HG03039 (cell line): ENCODE data around the gene ZFHX3.

Source experiments
- ATAC-seq: cut with Tn5 transposase; IDR thresholded peaks from one replicate; pipeline ENCODE4 v1.9.1; 2021; ENCODE audit warnings: mild to moderate bottlenecking, moderate library complexity; ENCODE audit not compliant: unreplicated experiment

The ZFHX3 gene

DNA sequence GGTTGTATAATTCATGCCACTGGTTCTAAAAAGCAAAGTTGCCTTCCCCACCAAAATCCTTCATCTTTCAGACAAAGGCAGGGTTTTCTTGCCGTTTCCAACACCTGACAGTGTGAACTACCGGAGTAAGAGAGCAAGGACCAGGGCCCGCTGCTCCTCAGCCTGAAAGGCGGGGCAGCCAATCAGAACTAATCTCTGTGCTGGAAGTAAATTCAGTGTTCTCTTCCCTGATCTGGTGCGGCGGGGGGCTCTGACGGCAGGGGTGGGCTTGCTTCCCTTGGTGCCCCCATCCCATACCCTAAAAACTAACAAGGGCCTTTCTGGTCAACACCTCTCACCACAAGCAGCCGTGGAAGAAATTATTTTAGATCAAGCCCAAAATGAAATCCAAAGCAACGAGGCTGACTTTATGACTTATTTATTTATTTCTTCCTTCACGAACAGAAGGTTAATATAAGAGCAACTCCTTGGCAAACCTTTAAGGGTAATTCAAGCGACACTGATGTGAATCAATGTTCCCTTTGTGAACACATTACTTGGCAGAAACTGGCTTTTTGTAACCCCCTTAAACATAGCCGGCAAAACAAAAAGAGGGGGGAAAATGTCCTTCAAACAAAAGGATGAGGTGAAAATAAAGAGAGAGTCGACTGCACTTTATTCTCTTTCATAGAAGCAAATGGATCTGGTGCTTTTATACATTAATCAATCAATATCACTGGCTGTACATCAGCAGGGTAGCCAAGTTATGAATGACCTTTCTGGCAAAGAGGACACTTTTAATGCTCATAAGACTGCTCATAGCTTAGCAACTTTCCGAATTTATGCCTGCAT, 189.9 kb downstream of the ZFHX3 start:
- ATAC-seq: no peak

DNA sequence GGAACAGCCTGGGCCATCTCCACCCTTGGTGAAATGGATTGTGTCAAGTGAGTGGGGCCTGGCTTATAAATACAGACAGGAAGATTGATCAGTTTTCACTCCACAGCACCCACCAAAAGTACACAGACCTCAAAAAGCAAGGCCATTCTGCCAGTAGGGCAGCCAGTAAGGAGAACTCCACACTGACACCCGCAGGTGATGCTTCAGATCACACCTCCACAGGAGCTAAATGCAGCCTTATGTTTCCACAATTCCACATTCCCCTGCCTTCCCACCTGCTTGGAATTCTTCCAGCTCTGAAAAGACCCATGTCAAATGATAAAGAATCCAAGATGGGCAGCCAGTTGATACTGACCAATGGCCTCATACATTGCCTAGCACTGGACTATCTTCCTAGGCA, 191.1 kb downstream of the ZFHX3 start:
- no peak for ATAC-seq

DNA sequence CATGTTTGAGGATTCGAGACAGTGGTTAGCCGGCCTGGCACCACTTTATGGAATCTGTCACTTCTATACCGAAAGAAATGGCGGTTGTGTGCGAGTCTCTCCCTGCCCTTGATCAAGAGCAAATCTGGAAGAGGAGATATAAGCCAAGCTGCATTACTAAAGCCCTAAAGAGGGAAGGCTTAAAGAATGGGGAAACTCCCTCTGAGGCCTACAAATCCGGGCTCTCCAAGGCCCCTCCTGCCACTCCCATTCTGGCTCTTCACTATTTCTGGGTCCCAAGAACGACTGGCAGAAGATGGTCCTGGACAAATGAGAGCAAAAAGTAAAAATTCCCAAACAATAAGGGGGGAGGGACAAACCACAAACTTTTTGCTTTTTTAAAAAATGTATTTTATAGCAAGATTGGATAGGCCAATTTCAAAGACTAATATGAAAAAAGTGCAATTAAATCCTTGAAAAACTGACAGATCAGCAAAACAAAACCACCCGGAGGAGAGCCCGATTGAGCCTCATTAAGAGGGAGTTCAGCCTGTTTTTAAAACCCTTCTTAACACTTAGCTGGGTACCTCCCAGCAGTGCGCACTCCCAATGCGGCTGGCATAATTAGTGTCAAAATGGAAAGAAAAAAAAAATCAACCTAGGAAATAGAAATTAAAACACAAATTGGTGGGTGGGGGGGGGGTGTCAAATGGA, 193.5 kb downstream of the ZFHX3 start:
- ATAC-seq: no peak

DNA sequence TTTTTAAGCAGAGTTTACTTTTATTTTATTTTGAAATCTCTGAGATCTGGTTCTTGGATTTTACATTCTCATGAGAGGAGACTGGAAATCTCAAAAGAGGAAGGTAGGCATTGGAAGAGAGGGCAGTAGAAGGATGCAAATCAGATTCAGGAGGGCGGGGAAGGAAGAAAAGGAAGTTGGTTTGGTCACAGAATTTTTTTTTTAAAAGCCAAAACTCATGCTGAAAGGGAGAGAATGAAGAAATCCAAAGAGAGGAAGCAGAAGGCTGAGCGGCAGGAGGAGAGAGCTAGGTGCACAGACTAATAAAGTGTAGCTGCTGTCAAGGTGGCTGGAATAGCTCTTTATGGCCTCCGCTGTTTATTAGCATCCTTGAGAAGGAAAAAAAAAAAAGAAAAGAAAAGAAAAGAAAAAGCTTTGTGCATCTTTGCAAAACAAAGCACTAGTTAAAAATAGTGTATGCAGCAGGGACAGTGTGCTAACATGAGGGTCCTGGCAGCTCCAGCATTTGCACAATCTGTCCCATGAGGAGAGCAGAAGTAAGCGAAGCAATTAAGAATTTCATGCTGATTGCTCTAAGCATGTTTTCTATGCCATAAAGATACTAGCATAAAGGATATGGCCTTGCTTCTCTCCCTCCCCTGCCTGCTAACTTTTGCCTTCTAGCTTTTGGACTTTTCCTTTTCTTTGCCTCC, 194.2 kb downstream of the ZFHX3 start:
- no peak for ATAC-seq

DNA sequence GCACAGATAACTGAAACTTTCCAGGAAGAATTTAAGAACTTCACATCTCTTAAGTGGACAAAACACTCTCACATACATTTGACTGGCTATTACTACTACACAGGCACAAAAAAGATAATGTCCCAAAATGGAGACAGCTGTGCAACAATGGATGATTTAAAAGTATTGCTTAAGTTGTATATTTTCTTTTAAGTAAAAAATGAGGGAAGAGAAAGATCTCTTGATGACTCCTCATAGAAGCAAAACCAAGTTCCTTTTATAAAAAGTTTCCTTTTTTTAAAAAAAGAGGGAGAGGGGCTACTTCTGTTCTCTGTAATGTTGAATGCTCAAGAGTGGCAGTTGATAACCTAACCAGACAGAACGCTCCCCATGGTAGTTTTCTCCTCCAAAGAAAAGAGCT, 195.5 kb downstream of the ZFHX3 start:
- ATAC-seq: no peak

DNA sequence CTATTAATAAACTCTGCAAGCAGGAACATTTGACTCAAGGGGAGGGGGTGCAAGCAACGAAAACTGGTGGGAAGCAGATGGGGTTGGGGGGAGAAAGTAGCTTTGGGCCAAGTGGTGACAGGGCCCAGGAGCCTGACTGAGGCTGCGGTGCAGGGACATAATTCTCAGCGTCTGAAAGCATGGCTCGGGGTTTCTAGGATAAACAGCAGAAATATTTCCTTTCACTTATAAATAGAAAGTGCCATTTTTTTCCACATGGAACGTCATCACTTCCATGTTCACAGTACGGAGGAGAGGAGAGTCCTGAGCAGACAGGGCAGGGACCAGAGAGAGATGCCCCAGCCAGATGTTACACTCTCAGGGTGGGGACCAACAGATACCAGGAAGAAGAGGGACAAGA, 197.1 kb downstream of the ZFHX3 start:
- ATAC-seq: no peak

DNA sequence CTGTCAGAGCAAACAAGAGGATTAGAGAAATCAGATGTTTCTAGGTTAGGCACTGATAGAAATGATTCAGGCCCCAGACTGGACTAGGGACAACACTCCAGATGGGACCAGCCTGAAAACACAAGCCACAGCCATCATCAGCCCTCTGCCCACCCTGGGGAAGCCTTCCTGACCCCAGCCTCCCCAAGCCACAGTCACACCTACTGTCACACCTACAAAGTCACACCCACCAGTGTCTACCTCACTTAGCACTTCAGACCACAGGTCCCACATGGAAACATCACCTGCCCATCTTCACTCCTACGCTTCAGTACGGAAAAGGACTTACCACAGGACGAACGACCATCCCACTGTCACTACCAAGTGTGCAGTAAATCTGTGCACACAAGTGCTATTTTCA, 197.9 kb downstream of the ZFHX3 start:
- ATAC-seq: no peak

DNA sequence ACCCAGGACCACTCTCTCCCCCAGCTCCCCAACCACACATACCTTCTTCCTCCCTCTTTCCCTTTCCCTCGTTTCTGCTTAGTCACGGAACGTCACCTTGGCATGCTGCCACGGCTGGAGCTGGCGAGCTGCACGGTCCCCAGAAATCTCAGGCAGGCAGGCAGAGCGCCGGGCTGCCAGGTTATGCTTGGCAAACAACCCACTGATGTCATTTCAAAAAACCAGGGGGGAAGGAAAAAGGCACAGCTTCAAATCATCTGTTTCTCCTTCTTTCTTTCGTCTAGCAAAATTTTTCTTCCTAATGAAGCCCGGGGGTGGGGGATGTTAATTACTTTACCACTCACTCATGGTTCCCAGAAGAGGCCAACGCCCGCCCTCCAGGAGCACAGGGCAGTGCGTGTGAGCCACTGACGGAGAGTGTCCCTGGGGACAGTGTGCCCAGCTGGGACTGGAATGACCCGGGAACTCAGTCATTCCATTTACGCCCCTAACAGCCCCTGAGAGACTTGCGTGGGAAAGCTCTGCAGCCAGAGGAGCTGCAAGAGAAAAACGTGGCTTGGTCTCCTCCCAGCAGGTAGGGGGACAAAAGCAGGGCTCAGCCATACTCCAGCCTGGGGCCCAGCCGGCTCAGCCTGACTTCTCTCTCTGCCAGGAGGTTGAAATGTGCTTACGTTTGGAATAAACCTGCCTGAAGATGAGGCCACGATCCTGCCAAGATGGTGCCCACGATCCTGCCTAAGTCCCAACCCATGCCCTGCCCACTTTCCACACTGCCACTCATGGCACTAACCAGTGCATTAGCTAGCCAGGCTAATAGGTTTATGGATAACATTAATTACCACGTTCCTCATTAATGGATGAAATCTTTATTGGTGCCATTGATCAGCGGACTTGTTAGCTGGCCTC, 198.9 kb downstream of the ZFHX3 start:
- ATAC-seq: no peak

DNA sequence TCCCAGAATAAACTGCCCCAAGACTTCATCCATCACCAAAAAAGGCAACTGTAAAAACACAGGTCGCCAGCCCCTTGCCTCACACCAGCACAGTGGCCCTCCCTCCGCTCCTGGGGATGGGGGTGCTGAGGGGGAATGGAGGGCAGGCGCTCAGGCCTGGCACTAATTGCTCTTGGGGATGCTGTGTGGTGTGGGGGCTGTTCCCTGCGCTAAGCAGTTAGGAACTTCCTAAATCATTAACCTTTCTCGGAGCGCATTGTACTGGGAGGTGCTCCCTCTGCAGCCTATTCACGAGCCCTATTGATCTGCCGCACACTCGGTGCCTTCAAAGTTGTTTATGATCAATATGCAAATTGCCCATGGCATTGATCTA, 199.9 kb downstream of the ZFHX3 start:
- no peak for ATAC-seq

DNA sequence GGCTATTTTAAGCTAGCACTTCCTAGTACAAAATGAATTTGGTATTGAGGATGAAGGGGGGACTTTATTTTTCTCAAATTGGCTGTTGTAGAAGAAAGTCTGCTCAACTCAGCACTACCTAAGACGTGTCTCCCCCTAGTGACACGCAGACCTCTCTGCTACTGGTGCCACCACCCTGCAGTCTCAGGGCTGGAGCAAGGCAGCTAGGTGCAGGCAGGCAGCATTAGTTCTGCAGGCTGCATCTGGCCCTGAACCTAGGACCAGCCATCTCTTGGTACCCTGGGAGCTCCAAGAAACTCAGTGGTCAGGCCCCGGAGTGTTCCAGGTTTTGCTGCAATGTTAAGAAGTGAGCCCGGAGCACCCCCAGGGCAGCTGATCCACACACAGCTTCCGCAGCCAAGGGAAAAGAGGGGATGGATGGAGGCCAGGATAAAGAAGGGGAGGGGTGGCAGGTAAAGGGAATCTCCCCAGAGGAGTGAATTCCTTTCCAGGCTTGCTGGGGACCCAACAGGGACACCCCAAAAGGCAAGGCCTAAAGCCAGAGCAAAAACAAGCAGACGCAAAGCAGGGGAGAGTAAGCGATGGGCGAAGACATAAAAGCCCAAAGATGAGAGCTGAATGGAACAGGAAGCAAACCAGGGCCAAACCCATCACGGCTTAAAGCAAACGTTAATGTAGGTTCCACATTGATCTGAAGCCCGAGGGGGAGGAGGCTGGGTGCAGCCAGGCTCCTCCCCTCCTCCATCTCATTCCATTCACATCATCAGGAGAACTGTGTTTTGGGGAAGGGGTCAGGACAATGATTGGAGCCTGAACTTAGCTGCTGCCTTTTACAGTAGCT, 200.5 kb downstream of the ZFHX3 start:
- no peak for ATAC-seq

DNA sequence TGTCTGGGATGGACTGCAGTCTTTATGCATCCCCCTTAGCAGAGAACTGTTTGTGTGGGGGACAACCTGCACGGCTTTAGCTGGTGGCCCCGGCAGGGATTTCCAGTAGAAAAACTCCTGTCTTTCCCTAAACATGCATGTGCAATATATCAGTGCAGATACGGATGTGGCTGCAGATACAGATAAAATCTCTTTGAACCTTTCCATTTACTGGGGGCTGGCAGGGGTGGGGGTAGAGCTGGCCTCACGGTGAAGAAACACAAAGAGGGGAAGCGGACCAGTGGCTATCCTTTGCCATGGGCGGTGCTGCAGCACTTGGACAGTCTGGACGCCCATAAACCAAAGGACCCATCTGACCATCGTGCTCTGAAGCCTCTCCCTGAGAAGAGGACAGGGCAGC, 201.3 kb downstream of the ZFHX3 start:
- no peak for ATAC-seq

DNA sequence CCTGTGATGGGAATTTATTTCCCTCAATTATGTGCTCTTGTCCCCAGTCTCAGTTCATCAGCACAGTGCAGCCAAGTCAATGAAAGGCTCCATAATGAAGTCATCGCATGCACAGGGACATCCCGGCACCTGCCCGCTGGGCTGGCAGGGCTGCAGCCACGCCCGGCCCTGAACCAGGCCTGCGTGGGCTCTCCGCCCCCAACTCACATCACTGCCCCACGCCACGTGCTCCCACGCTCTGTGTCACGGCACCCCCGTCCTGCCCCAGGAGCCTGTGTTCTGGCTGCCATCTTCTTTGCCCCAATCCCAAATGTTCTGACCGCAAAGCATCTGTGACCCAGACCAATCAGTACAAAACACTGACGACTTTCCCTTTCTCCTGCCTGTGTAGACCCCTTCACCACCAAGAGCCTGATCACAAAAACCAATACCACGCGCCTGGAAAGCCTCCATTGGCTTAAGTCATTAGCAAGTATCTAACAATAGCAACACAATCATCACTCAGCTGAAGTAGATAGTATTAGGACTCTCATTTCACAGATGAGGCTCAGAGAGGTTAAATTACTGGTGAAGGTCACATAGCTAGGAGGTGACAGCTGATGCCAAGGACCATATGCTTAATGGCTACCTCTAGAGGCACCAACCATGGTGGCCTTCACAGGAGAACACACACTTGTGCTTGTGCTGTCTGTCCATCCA, 202.5 kb downstream of the ZFHX3 start:
- ATAC-seq: no peak

DNA sequence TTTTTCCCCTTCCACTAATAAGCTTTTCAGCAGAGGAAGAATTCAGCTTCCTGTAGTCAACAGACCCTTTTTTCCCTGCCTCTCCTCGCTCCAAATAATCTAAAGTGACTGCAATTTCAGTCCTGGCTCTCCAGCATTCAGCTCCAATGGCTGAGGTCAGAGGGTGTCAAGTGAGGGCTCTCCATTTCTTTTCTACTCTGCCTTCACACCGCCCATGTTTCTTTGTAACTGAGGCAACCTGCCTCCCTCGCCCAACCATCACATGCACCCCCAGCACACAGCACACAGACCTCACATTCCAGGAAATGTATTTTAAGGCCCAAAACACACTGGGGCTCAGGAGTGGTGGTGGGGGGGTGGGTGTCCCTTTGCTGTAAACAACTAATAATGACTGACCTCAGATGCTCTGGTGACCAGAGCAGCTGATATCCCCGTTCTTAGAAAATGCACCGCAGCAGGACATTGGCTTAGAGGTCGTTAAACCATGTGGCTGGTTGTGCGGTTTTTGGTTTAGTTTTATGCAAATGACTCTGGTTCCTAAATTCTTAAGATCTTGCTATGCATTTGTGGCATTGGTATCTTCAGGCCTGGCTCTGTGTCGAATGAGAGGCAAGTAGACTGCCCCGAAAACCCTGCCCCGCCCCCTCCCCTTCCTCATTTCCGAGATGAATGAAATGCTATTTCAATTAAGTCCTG, 203.6 kb downstream of the ZFHX3 start:
- ATAC-seq: no peak

DNA sequence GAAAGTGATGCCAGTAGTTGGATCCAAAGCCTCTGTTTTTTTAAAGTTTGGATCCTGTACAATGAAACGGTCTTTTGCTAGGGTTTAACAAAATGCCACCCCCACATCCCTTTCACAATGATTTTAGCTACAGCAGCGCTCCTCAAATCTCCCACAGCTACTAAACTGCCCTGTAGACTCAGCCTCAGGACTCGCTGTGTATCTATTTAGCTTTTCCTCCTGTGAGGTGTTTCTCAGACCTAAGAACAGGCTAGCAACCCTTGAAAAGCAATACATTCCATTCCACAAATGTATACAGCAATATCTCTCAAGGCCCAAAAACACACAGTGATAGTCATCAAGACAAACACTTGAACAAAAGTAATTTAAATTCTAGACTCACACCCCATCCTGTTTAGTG, 206.4 kb downstream of the ZFHX3 start:
- no peak for ATAC-seq

DNA sequence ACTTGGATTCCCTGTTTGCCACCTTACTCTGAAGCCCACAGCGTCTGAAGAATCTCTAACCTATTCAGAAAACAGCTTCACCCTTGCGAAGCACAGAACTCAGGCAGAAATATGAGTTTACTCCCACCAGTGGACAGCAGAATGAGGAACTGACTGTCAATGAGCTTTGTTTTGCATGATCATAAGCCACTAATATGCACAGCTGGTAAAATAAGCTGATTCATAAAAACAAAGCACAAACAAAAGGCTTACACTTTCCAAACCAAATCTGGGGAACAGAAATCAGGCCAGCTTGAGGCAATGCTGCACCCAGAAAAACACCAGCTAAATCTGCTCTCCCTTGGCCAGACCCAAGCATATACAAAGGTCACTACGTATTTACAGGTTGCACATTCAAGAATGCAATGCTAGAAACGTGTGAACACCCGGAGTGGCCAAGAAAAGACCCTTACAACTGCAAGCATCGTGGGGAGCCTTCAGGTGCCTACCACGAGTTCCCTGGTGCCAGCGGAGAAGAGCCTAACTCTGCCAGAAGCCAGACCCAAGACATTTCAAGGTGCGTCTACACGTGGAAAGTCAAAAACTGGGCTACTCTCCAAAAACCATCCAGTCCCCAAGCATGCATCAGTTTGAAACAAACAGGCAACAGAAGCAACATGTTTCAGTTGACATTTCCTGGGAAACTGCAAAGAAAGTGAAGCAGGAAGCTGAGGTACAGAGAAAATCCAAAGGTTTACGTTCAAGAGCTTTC, 207.1 kb downstream of the ZFHX3 start:
- no peak for ATAC-seq

DNA sequence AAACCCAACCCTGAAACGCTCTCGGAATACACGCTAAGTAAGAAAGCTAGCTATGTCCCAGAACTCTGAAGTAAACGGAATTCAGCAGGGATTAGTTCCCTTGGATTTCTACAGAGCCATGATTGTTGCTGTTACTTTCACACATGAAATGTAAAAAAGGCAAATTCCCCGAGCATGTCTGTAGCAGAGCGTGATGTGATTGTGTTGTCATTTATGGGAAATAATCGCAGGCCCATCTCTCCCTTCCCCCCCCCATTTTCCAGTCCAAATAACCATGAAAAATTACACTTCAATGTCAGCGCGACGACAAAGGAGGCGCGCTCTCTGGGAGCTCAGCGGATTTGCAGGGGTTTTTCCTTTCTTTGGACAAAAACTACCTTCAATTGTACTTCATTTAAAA, 209.0 kb downstream of the ZFHX3 start:
- ATAC-seq: no peak

DNA sequence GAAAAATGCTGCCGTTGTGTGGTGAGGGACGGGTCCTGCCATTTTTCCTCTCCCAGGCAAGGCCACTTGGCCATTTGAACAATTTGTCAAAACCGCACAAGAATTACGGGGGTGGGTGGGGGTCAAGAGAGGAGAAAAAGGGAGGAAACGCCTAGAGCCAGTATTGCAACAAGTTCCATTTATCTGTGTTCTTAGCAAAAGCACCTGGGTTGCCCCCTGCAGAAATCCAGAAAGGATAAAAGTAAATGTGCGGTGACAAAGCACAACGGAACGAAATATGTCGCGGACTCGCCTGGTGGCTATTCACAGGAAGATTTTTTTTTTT, 209.4 kb downstream of the ZFHX3 start:
- no peak for ATAC-seq

DNA sequence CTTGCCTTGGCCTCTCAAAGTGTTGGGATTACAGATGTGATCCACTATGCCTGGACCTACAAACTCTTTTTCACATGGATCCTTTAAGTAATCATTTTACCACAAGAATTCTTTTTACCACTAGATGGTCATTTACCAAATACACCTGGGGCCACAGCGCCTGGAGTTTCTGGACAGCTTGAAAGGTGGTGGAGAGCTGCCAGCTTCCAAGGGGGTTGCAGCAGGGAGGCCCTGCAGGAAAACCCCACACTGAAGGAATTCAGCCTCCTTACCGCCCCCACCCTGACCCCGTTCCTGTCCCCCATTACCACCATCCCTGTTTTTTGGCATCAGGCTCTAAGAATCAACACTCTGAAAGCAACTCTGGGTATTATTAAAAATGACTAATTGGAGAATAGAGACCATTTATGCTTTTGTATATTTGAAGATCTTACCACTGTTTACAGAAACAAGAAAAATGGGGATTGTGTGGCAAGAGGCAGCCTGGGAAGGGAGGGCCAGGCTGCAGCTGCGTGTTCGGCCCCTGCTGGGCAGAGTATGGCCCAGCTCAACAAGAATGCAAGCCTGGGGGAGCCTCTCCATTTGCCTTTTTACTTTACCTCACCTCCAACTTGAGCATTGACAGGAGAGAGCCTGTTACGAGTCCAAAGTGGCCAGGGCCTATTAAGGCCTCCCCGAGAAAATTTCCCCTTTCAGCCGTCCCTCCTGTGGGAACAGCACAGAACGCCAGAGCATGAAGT, 209.9 kb downstream of the ZFHX3 start:
- ATAC-seq: no peak
